NCI-H2171 (cell line): ENCODE measurements around the gene PLA2G12B.
"Not testable (repeated sequence)": the region's sequence is repeated elsewhere in the genome, so short reads cannot be mapped to it uniquely, and the experiment has no call there.

Source experiments
- DNase-seq: peaks from one replicate; lab custom pipeline; 2025; lab: John Stamatoyannopoulos, UW

The PLA2G12B gene

GRCh38 chr10:72954596-72955554, at the start of gene PLA2G12B:
Gene PLA2G12B, minus strand, starts transcription at chr10:72954806. Its CDS starts 121 bp downstream, at chr10:72954685.
- DNase-seq: peak; percentile 56

- no peak for DNase-seq
Measured at GRCh38 chr10:73003822-73004221, 49.2 kb upstream of the PLA2G12B start.

- DNase-seq: no peak
Measured at GRCh38 chr10:73000973-73001372, 46.4 kb upstream of the PLA2G12B start.

GRCh38 chr10:72997099-72997498, 42.5 kb upstream of the PLA2G12B start:
- no peak for DNase-seq

- not testable (repeated sequence) for DNase-seq
Measured at GRCh38 chr10:72995459-72995858, 40.9 kb upstream of the PLA2G12B start.

- not testable (repeated sequence) for DNase-seq
Measured at GRCh38 chr10:72989771-72990170, 35.2 kb upstream of the PLA2G12B start.

GRCh38 chr10:72984618-72985017, 30.0 kb upstream of the PLA2G12B start:
- not testable (repeated sequence) for DNase-seq

- no peak for DNase-seq
Measured at GRCh38 chr10:72981882-72982529, 27.4 kb upstream of the PLA2G12B start.

GRCh38 chr10:72981028-72981881, 26.6 kb upstream of the PLA2G12B start:
- DNase-seq: no peak

- DNase-seq: no peak
Measured at GRCh38 chr10:72980348-72980747, 25.7 kb upstream of the PLA2G12B start.

GRCh38 chr10:72979709-72980108, 25.1 kb upstream of the PLA2G12B start:
- no peak for DNase-seq

GRCh38 chr10:72976886-72977285, 22.3 kb upstream of the PLA2G12B start:
- DNase-seq: no peak

- no peak for DNase-seq
Measured at GRCh38 chr10:72956001-72956400, 1.4 kb upstream of the PLA2G12B start.

GRCh38 chr10:72954230-72954595, 393 bp downstream of the PLA2G12B start:
- DNase-seq: no peak

- no peak for DNase-seq
Measured at GRCh38 chr10:72953687-72954086, 919 bp downstream of the PLA2G12B start.

GRCh38 chr10:72952642-72953158, 1.9 kb downstream of the PLA2G12B start:
- no peak for DNase-seq

- no peak for DNase-seq
Measured at GRCh38 chr10:72952189-72952588, 2.4 kb downstream of the PLA2G12B start.

GRCh38 chr10:72951760-72952159, 2.8 kb downstream of the PLA2G12B start:
- DNase-seq: no peak

GRCh38 chr10:72948762-72949161, 5.8 kb downstream of the PLA2G12B start:
- DNase-seq: no peak

- DNase-seq: no peak
Measured at GRCh38 chr10:72946963-72947362, 7.6 kb downstream of the PLA2G12B start.

GRCh38 chr10:72943498-72944234, 10.9 kb downstream of the PLA2G12B start:
- no peak for DNase-seq
